GM21447 (cell line): Measurements from ENCODE around the gene PLPPR4.
"Not testable (repeated sequence)": the region's sequence is repeated elsewhere in the genome, so short reads cannot be mapped to it uniquely, and the experiment has no call there.

Source experiments
- ATAC-seq: cut with Tn5 transposase; IDR thresholded peaks from one replicate; pipeline ENCODE4 v1.9.1; 2021; ENCODE audit not compliant: unreplicated experiment

PLPPR4 gene

DNA sequence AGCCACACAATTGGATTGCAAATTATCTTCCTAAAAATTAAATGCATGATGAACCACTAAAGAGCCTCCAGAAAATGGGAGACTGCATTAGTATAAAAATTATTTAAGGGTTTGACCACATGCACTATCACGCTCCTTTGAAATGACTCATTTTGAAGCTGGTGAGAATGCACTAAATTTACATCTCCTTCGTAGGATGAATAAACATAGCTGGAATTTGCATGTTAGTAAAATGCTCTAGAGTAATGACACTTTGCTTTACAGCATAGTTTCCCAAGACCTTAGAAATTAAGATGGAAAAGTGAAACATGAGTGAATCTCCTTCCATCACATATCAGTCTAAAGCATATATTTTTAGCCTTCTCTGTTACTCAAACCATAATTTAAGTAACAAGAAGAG, 2.4 kb downstream of the PLPPR4 start:
- no peak for ATAC-seq

DNA sequence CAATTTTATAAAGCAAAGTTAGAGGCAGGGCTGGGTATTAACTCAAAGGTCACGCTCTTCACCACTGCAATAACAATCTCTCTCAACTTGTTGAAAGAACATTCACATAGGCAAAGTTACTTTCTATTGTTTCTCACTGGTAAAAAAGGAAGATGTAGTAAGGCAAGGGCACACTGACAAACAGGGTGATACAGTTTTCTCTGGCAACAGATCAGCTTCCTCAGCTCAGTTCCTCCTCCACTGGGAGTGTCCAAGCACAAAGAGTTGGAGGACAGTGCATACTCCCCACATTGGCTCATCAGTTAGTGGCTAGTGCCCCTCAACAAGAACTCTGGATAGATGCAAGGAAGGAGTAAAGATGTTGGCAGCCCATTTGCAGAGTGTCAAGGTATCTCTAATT, 3.7 kb downstream of the PLPPR4 start:
- no peak for ATAC-seq

DNA sequence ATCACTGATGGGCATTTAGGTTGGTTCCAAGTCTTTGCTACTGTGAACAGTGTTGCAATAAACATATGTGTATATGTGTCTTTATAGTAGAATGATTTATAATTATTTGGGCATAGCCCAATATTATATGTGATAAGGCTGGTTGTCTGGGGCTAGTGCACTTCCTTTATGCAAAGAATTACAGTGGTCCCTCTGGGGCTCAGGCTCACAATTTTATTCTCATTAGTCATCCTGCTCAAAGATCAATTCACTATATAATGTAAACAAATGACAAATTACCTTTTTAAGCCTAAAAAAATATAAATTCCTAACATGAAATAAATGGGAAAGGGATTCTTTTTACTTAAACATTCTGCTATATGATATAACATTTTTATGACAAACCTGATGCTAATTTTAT, 5.0 kb downstream of the PLPPR4 start:
- no peak for ATAC-seq

DNA sequence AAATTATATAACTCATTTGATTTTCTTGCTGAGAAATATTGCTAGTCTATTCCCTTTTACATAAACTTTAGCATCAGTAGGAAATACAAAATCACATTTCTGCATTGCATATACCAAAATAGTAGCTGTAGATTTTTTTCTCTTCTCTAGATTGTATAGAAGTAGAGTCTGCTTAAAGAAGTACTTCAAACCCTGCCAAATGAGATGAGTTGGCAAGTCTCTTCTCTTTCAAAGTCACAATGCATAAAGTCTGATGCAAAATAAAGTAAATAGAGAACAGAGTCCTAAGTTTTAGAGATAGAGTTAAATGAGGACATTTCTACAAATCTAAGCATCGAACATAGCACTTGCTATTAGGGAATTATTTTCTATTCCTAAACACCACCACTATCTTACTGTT, 6.4 kb downstream of the PLPPR4 start:
- ATAC-seq = no peak

DNA sequence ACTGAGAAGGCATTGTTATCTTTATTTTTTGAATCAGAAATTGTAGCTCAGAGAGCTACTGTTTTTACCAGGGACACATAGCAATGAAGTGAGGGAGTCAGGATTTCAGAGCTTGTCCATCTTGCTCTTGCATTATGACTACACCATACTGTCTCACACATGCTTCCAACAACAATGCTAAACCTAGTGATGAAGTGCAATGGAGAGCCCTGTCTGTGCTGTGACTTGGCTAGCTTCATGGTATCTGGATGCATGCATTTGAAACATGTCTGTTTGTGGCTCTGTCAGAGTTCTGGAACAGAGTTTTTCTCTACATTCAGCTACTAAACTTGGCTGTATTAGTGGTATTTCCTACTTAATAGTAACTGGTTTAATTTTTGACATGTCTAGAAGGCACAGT, 7.0 kb downstream of the PLPPR4 start:
- ATAC-seq = no peak

DNA sequence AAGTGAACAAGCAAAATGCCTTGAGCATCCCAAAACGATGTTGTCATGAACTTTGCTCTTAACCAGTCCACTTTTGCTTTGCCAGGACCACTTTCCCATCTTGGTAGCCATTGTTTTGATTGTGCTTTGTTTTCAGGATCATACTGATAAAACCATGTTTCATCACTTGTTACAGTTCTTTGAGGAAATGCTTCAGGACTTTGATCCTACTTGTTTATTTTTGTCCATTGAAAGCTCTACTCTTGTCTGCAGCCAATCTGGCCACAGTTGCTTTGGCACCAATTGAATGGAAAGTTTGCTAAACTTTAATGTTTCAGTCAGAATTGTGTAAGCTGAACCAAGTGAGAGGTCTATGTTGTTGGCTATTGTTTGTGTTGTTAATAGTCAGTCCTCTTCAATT, 12.8 kb downstream of the PLPPR4 start:
- ATAC-seq = no peak

DNA sequence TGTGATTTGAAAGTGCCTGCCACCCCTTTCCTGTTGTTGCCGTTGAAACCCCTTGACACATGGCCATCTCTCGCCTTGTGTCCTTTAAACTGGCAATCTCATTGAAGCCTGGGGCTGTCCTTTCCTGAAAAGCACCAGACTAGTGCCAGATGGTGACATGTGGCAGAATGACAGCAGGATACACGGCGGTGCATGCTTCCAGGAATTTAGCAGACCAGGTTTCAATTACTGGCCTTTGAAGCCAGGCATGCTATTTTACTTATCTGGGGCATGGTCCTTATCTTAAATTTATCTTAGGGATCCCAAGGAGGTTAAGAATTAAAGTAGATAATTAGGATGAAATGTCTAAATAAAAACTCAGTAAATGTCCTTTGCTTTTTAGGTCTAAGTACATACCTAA, 15.2 kb downstream of the PLPPR4 start:
- no peak for ATAC-seq

DNA sequence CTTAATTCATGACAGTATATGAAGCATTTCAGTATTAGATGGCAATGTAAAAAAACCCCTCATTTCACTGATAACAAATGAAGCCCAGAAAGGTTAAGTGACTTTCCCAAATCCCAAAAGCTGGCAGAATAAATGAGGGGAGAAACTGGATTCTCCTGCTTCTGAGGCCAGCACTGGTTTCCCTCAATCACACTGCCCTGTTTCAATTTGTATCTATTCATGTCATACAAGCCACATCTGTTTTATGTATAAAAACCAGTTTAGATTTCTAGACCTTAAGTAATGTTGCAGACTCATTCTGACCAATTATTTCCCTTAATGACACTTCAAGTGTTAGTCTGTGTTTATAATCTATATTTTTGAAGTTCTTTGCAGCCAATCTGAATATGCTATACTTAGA, 16.8 kb downstream of the PLPPR4 start:
- no peak for ATAC-seq

DNA sequence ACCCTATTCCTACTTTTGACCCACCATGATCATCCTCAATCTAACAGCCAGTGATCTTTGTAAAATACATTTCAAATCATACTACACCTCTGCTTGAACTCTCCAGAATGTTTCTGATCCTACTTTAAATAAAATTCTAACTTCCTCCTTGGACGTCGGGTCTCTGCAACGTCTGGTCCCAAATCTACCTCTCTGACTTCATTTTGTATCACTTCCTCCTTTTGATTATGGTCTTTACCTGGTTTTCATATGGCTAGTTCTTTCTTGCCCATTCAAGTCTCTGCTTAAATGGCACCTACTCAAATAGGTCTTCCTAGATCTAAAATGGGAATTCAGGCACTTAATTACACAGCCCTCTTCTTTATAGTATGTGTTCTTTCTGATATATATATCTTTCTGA, 18.2 kb downstream of the PLPPR4 start:
- ATAC-seq = no peak

DNA sequence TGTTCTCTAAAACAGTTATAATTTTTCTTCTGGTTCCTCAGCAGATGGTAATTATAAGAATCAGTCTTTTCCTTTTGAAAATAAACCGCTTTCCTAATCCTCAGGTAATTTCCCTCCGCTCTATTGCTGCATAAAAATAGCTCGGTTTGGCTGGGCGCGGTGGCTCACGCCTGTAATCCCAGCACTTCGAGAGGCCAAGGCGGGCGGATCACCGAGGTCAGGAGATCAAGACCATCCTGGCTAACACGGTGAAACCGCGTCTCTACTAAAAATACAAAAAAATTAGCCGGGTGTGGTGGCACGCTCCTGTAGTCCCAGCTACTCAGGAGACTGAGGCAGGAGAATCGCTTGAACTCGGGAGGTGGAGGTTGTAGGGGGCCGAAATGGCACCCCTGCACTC, 19.2 kb downstream of the PLPPR4 start:
- not testable (repeated sequence) for ATAC-seq

DNA sequence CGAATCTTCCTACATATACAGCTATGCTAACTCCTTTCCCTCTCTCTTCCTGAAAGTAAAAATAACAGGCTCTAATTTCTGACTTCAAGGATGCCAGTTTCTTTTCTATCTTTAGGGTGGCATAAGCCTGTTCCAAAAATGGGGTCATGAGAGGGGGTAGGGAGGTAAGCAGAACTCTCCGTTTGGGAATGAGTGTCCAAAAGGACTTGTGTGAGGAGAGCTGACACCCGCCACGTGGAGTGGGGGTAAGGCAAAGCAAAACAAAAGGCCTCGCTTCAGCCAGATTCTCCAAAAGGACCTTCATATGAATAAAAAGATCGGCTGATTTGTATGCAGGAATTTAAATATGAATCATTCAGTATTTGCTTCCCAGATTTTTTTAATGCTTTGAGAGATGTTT, 28.6 kb downstream of the PLPPR4 start:
- no peak for ATAC-seq

DNA sequence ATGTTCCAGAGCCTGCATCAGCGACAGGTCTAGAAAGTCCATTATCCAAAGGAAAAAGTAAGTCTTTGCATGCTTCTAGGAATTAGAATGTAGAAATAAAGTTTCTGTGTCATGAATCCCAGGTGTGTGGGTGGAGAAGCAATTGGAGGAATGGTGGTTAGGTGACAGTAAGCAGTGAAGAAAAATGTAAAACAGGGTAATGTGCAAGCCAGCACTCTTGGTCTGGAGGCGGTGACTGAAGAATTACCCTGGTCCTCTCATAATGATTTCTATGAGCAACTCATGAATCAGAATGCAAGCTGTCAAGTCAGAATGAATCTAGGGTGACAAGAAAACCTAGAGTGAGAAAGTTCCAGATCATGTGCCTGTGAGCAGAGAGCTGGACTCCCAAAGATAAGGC, 33.6 kb downstream of the PLPPR4 start:
- no peak for ATAC-seq

DNA sequence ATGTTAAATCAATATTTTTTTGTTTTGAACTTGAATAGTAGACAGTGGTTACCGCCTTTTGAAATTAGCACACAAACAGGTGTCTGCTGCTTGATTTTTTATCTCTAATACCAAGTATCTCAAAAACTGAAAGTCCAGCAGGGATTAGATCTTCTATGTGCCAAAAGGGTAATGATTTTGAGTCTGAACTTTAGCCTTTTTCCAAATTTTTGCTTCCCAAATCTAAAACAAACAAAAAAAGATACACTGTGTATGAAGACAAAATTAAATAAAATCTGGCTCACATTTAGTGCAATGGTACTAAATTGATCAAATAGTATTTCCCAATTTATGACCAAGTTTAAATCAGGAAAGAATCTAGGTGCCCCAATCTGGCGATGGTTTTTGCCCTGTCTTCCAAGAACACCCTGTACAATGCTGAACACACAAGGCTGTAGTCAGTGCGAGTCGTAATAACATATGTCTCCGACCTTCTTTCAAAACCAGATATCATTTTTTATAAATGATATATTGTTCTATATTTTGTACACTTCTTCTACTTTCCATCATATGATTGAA, 40.5 kb downstream of the PLPPR4 start:
- no peak for ATAC-seq

DNA sequence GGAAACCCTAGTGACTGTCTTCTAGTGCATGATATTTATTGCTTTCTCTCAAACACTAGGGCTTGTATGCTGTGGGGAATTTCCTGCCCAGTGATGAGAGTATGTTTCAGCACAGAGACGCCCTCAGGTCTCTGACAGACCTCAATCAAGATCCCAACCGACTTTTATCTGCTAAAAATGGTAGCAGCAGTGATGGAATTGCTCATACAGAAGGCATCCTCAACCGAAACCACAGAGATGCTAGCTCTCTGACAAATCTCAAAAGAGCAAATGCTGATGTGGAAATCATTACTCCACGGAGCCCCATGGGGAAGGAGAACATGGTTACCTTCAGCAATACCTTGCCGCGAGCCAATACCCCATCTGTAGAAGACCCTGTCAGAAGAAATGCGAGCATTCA, 41.3 kb downstream of the PLPPR4 start:
- no peak for ATAC-seq

DNA sequence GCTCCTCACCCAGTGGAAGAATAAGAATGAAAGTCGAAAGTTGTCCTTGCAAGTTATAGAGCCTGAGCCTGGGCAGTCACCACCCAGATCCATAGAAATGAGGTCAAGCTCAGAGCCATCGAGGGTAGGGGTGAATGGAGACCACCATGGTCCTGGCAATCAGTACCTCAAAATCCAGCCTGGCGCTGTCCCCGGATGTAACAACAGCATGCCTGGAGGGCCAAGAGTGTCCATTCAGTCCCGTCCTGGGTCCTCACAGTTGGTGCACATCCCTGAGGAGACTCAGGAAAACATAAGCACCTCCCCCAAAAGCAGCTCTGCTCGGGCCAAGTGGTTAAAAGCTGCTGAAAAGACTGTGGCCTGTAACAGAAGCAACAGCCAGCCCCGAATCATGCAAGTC, 41.8 kb downstream of the PLPPR4 start:
- no peak for ATAC-seq

DNA sequence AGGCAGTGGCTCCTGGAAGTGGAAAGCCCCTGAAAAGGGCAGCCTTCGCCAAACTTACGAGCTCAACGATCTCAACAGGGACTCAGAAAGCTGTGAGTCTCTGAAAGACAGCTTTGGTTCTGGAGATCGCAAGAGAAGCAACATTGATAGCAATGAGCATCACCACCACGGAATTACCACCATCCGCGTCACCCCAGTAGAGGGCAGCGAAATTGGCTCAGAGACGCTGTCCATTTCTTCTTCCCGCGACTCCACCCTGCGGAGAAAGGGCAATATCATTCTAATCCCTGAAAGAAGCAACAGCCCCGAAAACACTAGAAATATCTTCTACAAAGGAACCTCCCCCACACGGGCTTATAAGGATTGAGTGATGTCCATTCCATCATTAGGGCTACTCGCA, 42.4 kb downstream of the PLPPR4 start:
- ATAC-seq = no peak

DNA sequence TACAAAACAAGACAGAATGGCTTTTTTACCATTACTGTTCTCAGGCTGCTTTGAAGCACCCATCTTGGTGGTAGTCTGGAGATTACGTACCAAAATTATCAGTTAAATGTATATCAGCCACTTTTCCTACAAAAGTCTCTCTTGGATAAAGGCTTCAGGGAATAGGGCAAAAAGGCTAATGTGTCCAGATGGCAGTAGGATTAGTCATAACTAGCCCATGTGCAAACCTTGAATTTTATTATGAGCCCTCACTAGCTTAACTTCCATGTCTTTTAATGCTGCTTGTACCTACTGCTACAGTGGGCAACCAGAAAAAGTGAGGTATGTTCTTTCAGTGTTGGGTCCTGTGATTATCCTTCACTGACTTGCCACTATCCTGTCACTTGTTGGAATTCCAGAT, 51.0 kb downstream of the PLPPR4 start:
- no peak for ATAC-seq

DNA sequence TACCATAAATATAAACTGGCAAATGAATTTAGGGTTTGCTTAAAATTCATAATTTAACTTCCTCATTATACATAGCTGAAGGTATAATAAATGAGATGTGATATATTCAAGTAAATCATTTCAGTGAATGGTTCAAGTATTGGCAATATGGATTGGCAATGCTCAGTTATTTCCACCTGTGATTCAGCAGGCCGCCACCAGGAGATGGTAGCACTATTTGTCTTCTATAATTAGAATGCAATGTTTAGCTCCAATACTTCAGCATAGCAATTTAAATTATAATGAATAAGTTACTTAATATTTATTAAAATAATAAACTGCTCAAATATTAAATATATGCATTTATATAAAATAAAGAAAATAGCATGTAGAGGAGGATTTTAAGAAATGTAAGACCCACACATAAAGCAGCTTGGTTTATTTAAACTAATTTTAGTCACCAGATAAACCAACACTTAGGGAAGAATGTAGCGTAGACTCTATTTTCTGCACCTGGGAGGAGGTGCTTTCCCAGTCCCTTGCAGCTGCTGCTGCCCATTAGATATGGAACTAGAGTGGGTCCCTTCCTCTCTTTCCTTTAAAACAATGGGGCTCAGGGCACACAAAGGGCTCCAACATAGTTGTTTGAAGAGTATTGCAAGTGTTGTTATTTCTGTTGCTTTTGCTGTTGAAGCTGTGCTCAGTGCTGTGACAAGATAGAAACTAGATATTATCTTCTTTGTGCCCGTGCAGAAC, 62.1 kb downstream of the PLPPR4 start:
- ATAC-seq = no peak

DNA sequence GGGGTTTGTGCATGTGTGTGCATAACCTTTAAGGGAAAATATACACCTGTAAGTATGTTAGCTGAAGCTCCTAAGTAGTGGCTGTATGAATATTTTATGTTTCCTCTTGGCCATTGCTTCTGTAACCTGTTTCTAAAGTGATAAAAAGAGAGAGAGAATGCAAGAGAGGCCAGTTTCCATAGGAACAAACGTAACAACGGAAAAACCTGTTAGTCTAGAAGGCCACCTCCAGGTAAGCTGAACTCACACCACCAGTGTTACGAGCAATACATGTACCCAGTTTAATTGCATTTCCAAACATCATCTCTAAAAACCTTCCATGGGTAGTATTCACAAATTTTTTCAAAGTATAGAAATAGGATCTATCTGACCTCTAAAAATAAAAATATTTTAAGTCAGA, 63.1 kb downstream of the PLPPR4 start:
- no peak for ATAC-seq

DNA sequence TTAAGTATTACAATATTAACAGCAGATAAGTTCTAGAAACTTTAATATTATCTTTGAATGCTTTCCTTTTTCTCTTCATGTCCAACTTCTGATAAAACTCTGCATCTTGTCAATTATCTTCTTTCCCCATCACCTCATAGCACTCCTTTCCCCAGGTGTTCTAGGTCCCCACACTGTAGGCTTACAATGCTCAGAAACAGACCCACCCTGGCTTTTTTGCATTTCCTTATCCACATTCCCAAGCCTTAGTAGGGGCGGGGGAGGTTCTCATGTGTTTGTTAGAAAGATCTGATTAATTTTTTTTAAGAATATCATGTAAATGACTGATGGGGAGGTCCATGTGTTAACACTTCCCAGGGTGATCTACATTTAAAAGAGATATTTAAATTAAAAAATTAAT, 63.9 kb downstream of the PLPPR4 start:
- ATAC-seq = no peak

DNA sequence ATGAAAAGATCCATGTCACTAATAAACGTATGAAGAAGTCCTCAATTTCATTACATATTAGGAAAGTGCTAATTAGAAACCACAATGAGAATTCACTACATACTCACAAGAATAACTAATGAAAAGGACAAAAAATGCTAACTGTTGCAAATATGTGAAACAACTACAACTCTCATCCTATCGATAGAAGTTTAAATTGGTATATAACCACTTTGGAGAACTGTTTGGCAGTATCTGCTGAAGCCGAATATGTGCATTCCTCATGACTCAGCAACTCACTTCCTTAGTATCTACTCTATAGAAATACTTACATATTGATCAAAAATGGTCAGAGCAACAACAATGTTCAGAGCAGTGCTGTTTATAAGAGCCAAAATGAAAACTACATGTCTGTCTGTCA, 66.8 kb downstream of the PLPPR4 start:
- no peak for ATAC-seq

DNA sequence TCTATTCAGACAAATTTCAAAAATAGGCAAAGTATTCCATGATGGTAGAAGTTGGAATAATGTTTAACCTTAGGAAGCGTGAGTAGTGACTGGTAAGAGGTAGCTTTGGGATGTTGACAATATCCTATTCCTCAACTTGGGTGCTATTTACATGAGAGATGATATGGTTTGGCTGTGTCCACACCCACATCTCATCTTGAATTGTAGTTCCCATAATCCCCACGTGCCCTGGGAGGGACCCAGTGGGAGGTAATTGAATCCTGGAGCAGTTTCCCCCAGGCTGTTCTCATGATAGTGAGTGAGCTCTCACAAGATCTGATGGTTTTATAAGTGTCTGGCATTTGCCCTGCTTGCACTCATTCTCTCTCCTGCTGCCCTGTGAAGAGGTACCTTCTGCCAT, 67.3 kb downstream of the PLPPR4 start:
- ATAC-seq = no peak

DNA sequence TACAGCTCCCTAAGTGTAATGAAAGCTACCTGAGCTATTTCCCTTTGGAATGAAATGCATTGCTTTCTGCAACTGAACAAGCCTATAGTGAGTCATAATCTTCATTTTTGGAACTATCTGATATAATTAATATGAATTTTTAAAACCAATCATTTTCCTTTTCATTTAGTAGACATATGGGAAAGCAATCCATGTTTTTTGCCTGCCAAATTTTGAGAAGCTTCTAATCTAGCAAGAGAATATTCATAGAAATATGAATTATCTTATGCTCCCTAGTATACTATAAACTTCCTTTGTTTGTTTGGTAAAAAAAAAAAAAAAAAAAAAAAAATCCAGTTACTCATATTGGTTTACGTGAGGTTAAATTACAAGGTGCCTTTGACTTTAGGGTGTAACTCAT, 68.3 kb downstream of the PLPPR4 start:
- no peak for ATAC-seq
